NCI-H2081 treated with DMSO at 0.1 percent for 48 hours (cell line): Measurements from ENCODE around the gene DAB2.
A peak's percentile ranks its signal among the peaks of the same experiment; 100 is the strongest.

ENCODE experiments used
- DNase-seq: peaks from one replicate; lab custom pipeline; 2025; lab: John Stamatoyannopoulos, UW

The DAB2 gene

DNA sequence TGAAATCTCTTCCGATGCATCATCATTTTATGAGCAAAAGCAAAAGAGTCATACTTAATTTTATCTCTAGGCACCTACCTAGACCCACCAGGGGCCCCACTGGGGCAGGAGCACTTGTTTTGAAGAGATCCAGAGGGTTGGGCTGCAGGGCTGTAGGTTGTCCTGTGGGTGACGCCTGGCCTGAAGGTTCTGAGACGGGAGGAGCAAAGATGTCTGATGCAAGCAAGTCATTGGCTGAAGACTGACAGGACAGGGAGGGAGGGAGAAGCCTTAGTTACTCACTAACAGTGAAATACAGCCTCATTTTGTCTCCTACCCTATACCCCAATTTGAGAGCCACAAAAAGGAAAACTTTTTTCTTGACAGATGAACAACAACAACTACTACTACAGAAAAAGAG is 43.4 kb downstream of the DAB2 start:
- no peak for DNase-seq

- DNase-seq: no peak
Observed at GRCh38 chr5:39379693-39380092, 45.1 kb downstream of the DAB2 start.

DNA sequence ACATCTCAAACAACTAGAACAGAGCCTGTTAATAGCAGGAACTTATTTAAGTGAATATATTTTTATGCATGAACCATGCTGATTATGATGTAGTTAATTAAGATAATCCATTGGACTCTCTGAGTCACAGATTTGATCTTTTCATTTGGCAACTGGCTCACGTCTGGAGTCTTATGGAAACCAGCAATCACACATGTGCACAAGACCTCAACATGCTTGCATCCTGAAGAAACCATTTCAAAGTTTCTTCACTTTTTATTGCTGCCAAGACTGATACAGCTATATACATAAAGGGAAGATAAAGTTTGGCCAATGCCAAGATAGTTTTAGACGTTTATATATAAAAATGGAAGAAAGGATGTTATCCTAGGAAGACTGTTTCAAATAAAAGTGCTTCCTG is 47.2 kb downstream of the DAB2 start:
- DNase-seq: no peak

DNA sequence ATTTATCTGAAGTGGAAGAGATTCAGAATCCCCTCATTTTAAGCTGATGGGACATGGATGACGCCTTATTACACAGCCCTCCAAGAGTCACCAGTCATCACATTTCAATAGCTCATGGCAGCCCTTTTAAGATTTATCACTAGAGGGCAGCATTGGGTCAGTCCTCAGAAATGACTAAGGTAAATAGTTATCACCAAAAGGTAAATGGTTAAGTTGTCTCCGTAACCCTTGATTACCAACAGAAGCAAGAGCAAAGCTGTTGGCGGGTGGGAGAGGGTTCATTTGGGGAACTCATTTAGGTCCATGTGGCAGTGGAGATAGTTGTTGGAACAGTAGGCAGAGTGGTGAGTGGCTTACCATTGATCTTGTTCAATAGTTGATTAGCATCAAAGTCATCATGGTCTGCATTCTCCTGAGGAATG is 48.5 kb downstream of the DAB2 start:
- peak; percentile 43 for DNase-seq

- DNase-seq: no peak
Observed at GRCh38 chr5:39373791-39374190, 51.0 kb downstream of the DAB2 start.

- no peak for DNase-seq
Observed at GRCh38 chr5:39371367-39371635, 53.5 kb downstream of the DAB2 start.

- no peak for DNase-seq
Observed at GRCh38 chr5:39370555-39371366, 54.0 kb downstream of the DAB2 start.

DNA sequence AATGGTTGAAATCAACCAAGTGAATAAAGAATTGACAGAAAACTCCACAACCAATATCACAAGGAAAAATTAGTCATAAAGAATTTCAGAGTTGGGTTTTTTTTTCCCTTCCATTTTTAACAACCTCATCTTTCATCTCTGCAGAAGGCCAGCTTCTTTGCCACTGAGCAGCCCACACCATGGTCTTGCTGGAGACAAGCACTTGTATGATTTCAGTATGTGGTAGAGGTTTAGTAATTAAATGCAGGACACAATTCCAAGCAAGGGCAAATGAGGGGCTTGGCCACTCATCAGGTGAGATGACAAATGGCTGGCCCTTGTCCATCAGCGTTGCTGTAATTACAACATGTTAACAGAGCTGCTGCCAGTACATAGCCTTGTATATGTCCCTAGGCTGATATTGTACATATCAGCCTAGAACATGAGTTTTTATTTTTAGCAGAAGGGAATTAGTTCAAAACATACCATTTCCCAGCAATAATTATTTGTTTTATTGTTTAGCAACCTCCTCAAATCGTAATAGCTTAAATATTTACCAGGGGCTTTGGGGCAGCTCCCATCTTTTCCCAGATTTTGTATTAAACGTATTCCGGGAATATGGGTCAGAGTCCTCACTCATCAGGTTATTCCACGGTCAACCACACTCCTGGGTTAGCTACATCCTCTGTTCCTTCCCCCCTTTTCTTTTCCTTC is 55.5 kb downstream of the DAB2 start:
- no peak for DNase-seq

GRCh38 chr5:39368116-39368515 is 56.7 kb downstream of the DAB2 start:
- no peak for DNase-seq

GRCh38 chr5:39367711-39368110 is 57.1 kb downstream of the DAB2 start:
- DNase-seq: no peak

GRCh38 chr5:39364367-39364766 is 60.4 kb downstream of the DAB2 start, which contains the start of gene C9:
TSS of gene C9 (minus strand) at chr5:39364495. CDS start at chr5:39364464, 31 bp downstream.
- DNase-seq: no peak

DNA sequence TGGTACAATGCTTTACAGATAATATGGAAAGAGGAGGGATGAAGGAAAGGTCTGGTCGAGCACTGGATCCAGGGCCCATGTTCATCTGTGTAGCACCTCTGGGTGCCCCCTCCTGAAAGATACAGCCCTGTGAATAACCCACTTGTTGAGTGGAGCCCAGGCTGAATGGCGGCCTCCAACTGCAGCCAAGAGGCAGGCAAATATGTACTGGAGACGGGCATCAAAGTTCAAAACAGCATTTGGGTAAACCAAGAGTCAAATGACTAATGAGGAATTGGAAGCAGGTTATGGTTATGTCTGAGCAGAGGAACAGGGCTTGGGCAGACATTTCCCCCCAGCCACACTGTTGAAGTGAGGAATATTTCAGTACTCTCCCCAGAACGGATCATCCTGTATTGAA is 61.6 kb downstream of the DAB2 start:
- DNase-seq: no peak

DNA sequence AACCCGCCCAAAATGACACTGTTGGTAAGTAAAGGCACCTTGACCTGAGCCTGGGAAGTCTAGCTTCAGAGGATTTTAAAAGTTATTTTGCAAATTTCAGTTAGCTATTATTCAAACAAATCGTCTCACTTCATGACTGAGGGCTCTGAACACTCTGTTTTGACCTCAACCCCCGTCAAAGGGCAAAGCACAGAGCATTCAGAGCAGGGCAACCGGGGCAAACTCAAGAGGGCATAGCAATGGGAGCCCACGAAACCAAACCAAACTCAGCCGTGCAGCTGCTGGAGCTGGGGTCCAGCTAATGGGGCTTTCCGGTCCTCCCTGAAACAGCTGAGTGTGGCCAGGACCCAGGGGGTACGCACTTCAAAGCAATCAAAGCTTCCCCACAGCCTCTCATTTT is 62.1 kb downstream of the DAB2 start:
- no peak for DNase-seq

DNA sequence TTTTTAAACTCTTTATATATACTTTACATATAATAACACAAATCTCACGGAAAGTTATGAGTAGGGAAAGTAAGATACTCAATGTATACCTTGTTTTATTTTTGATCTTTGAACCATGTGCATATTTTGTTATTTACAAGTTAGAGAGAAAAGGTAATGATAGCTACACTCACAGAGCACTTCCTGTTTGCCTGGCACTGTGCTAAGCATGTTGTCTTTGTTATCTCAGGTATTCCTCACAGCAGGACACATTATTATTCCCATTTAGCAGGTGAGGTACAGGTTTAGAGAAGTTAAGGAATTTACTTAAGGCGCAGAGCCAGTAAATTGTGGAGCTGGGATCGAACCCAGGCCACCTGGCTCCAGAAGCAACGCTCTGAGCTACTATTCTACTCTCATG is 63.5 kb downstream of the DAB2 start:
- DNase-seq: no peak

DNA sequence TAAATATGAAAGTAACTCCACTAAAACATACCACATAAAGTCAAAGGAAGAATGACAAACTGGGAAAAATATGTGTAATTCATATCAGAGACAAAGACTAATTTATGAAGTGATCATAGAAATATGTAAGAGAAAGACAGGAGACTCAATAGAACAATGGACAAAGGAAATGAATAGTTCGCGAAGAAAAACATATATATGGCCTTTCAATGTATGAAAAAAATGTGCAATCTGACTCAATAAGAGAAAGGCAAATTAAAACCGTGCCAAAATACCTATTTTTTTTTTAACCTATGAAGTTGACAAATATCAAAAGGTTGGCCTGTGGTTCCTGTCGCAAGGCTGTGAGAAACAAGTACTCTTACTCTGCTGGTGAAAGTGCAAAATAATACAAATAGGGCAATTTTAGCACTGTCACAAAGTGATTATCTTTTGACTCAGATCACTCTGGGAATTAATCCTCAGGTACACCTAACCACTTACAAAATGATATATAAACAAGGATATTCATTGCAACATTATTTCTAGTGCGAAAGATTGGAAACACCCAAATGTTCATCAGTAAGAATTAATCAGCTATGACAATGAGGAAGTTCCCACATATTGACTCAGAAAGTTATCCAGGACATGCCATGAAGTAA is 64.2 kb downstream of the DAB2 start:
- no peak for DNase-seq

DNA sequence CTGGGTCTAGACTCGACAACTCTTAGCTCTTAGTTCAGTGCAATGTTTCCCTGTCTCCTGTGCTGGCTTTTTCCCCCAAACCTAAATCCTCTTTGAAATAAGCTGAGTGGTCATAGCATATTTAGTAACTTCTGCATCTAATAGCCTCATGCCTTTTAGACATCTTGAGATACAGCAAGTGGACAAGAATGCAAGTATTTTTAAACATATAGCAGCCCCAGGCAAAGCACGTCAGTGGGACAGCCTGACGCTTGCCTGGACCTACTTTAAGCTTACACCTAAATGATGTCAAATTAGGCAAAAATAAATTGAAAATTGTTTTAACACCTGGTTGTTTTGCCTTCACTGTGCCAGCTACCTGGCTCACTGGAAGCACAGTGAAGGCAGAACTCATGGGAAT is 68.5 kb downstream of the DAB2 start:
- no peak for DNase-seq

- DNase-seq: no peak
Observed at GRCh38 chr5:39355324-39355723, 69.5 kb downstream of the DAB2 start.

- no peak for DNase-seq
Observed at GRCh38 chr5:39353717-39354399, 70.9 kb downstream of the DAB2 start.

- no peak for DNase-seq
Observed at GRCh38 chr5:39352951-39353350, 71.8 kb downstream of the DAB2 start.

DNA sequence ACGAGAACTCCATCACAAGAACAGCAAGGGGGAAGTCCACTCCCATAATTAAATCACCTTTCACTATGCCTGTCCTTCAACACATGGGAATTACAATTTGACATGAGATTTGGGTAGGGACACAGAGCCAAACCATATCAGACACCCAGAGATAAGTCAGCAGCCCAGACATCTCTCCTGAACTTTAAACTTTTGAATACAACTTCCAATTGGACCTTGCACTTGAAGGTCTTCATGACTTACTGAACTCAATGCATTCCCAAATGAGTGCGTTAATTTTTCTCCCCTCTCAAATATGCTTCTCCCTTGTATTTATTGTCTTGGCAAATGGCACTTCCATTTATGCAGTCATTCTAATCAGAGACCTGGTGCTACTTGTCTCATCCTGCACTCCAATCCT is 72.6 kb downstream of the DAB2 start:
- no peak for DNase-seq

DNA sequence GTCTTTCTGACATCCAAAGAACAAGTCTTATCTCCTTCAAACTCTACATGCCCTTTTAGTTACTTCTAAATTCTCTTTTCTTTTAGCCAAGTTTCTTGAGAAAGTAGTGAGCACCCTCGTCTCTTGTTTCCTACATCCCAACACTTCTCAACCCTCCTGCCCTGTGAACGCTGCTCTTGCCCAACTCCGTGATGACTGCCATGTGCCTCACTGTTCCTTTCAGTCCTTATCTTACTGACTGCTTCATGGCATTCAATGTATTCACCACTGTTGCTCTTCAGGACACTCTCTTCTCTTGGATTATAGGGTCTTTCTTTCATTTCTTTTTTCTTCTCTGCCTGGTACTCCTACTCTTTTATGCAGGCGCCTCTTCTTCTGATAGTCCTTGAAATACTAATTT is 75.3 kb downstream of the DAB2 start:
- no peak for DNase-seq

- no peak for DNase-seq
Observed at GRCh38 chr5:39342460-39342859, 82.3 kb downstream of the DAB2 start.

- DNase-seq: no peak
Observed at GRCh38 chr5:39341896-39342295, 82.9 kb downstream of the DAB2 start.
